SHP77 treated with DMSO at 0.1 percent for 48 hours (cell line): ENCODE results near the gene HCRTR1.

Source experiments
- DNase-seq: peaks from one replicate; lab custom pipeline; 2025; lab: John Stamatoyannopoulos, UW

HCRTR1 gene

DNA sequence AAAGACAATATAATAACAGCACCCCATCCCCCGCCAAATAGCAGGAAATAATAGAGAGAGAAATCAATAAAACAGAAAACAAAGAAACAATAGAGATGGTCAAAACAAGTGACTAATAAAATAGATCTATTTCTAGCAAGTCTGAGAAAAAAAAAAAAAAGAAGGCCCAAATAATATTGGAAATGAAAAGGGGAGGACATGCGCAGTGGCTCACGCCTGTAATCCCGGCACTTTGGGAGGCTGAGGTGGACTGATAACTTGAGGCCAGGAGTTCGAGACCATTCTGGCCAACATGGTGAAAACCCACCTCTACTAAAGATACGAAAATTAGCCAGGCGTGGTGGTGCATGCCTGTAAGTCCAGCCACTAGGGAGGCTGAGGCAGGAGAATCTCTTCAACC, 18.5 kb upstream of the HCRTR1 start:
- DNase-seq = no peak

DNA sequence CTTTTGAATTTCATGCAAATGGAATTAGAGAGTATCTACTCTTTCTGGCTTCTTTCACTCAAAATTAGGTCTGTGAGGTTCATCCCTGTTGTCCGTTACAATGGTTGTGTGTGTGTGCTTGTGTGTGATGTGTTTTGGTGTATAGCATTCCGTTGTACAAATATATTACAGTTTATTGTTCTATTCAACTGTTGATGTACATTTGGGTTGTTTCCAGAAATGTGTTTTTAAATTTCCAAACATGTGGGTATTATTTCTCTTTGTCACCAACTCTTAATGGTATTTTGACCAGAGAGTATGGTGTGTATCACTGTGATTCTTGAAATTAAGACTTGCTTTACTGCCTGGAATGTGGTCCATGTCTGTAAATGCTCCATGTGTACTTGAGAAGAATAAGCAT, 16.8 kb upstream of the HCRTR1 start:
- DNase-seq = no peak

- no peak for DNase-seq
Observed at GRCh38 chr1:31602081-31602480, 15.4 kb upstream of the HCRTR1 start.

DNA sequence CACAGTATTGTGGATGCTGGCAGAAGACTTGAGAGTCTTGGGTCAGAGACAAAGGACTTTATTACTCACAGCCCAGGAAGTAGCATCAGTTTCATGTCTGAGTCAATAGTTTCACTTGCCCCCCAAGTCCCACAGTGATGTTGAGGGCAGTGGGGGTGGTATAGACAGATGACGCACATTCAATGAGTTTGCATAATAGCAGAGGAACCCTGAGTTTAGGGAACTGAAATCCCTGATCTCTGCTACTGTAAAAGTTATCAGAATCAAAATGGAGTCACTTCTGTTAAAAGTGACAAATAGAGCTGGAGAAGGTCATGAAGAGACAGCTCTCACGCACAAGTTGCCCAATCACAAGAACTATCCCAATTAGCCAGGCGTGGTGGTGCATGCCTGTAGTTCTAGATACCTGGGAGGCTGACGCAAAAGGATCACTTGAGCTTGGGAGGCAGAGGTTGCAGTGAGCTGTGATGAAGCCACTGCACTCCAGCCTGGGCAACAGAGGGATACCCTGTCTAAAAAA, 11.5 kb upstream of the HCRTR1 start:
- no peak for DNase-seq

- no peak for DNase-seq
Observed at GRCh38 chr1:31607360-31607759, 10.1 kb upstream of the HCRTR1 start.

- DNase-seq = no peak
Observed at GRCh38 chr1:31609514-31610118, 7.9 kb upstream of the HCRTR1 start.

GRCh38 chr1:31614414-31615005, 3.0 kb upstream of the HCRTR1 start:
- no peak for DNase-seq

GRCh38 chr1:31615414-31615813, 2.1 kb upstream of the HCRTR1 start:
- DNase-seq = no peak

DNA sequence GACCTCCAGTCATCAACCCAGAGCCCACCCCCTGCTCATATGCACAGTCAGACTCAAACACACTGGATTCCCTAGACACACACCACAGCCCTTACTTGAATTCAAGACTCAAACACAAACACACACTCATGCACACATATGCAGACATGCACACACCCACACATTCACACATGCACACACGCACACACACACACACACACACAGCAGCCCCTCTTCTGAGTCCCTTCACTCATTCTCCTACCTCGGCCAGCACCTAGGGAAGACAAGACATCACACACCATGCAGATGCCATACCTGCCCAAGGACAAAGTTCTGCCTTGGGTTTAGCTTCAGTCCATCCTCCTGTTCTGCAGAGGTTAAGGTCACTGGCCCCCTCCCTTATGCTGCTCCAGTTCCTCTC, 1.6 kb upstream of the HCRTR1 start:
- DNase-seq = no peak

DNA sequence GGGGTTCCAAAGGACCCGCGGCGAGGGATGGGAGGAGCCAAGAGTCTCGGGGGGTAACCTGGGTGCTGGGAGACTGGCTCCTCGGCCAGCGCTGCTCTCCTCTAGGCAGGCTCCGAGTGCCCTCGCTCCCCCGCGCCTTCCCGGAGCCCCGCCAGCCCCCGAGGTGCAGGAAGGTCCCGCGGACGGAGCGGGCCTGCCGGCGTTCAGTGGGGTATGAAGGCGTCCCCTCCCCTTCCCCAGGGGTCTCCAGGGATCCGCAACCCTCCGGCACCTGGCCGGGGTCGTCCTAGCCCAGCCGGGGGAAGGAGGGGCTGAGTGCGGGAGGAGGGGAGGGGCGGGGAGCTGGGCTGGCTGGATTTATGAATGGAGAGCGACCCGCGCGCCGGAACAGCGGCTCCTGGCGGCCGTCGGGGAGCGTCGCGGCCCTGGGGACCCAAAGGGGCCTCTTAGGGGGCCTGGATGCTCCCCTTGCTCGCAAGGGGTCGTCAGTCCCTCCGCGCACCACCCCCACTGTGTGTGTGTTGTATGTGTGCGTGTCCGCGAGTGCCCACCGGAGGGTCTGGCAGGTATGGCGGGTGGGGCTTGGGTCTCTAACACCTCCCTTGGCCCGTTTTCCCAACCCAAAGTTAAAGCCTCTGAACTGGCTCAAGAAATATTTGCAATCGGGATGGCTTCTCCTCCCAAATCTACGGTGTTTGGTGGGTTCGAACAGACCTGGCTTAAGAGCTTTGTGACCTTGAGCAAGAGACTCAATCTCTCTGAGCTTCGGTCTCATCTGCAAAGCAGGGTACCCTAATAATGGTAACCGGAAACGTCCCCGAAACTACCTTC, 642 bp downstream of the HCRTR1 start:
- DNase-seq = no peak

- no peak for DNase-seq
Observed at GRCh38 chr1:31618916-31619846, 1.7 kb downstream of the HCRTR1 start.

DNA sequence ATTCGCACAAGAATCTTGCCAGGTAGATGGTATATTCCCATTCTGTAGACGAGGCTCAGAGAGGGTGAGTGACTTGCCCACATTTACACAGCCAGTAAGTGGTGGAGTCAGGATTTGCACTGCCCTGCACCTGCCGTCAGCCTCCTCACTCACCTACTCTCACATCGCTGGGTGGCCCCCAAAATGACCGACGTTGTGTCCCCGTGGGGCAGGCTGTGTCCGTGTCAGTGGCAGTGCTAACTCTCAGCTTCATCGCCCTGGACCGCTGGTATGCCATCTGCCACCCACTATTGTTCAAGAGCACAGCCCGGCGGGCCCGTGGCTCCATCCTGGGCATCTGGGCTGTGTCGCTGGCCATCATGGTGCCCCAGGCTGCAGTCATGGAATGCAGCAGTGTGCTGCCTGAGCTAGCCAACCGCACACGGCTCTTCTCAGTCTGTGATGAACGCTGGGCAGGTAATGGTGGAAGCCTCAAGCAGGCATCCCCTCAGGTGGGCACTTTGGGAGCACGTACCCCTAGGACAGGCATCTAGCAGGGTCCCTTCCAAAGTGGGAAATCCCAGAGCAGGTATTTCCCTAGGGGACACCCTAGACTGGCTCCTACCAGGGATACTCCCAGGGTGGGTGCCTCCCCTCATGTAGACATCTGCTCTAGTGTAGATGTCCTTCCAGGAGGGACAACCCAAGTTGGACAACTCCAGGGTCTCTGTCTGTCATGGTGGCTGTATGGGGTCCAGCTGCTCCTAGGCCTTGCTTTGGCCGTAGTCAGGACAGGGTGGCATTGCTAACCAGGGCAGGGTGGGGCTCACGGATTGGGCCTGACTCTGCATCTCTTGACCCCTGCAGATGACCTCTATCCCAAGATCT, 3.4 kb downstream of the HCRTR1 start:
- no peak for DNase-seq

DNA sequence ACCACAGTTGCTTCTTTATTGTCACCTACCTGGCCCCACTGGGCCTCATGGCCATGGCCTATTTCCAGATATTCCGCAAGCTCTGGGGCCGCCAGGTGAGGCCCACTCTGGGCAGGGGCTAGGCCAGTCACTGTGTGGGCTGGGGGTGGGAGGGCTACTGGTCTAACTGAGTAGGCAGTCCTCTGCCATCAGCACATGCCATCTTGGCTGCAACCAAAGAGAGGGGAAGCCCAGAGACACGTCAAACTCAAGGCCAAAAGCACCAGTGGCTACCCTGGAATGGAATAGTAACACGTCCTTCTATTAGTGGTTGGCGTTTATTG, 4.0 kb downstream of the HCRTR1 start:
- DNase-seq = no peak

DNA sequence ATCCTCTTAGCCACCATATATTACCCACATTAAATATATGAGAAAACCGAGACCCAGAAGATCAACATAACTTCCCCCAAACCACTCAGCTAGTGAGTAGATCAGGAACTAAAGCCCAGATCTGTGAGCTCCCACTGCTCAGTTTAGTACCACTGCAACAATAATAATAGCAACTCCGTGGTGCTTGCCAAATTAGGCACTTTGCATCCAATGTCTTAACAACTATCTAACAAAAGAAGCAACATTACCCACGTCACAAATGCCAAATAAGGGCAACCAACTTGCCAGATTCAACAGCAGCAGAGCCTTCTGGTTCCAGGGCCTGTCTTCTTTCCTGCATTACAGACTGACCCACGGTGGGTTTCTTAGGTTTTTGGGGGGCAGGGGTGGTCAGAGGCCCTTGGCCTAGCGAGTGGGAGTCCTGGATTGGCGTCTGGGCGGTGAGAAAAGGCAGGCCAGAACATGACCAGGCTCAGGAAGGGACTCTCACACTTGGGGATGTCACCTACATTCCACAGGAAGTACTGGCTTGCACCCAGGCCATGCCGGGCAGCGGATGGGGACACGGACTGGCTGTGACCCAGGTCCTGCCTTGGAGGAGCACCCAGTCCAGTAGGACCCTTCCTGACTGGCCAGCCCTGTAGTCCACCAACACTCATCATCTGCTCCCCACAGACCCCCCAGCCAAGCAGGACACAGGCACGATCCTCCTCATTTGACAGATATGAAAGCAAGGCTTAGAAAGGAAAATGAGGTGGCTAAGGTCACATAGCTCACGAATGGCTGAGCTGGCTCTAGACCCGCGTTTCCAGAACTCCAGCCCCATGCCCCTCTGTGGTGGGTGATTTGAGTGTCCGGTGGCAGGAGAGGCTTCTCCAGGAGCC, 4.6 kb downstream of the HCRTR1 start:
- no peak for DNase-seq

- no peak for DNase-seq
Observed at GRCh38 chr1:31623365-31623764, 5.9 kb downstream of the HCRTR1 start.

DNA sequence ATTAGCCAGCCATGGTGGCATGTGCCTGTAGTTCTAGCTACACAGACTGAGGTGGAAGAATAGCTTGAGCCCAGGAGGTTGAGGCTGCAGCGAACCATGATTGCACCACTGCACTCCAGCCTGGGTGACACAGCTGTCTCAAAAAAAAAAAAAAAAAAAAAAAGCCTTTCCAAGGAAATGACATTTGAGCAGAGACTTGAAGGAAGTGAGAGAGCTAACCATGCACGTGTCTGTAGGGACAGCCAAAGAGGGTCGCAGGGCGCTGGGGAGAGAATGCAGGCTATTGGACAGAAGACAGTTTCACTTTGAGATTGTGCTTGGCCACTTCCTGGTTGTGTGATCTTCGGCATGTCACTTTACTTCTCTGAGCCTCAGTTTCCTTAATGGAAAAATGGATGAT, 6.8 kb downstream of the HCRTR1 start:
- DNase-seq = no peak

DNA sequence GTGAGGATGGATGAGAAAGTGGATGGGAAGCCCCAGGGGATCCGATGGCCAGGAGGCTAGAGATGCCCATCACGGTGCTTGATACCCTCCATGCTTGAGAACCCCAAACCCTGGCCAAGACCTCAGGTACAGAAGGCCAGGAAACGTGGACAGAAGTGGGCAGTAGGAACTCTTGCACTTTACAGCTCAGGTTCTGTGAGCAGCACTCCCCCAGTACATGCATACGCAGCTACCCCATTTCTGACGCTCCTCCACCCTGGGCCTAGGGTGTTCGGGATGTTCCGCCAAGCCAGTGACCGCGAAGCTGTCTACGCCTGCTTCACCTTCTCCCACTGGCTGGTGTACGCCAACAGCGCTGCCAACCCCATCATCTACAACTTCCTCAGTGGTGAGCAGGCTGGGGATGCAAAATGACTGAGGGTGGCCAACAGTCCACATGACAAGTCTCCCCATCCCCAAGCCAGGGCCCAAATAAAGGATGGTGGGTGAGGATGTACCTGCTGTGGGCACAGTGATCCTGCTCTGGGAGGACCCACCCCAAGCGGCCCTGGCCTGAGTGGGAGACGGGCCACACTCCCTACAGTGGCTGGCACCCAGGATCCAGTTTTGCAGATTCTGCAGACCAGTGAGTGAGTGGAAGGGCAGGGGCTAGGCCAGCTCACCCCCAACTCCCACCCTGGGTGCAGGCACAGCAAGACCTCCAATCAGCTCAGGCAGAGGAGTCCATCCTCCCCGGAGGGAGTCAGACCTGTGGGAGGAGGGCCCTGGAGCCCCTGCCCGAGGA, 7.4 kb downstream of the HCRTR1 start:
- no peak for DNase-seq

- no peak for DNase-seq
Observed at GRCh38 chr1:31625561-31626222, 8.2 kb downstream of the HCRTR1 start.
